HepG2 (cell line): ENCODE measurements around the gene ALDH1A2. TPM values are rescaled to one million over a fixed set of nuclear protein-coding genes. Genes with fewer than 3 reads are reported as not detected.

Experiments
- ATAC-seq: fragments of 200-7000 bp; cut with Tn5 transposase; 3 replicates; pipeline ENCODE4 v1.9.1; 2020; ENCODE audit warnings: mild to moderate bottlenecking, moderate library complexity
- BruUV-seq: library from RNA; stranded (reverse); fragments of 400-500 nt; replicated peaks from 2 replicates; lab custom pipeline; 2021; lab: Mats Ljungman, UMichigan
- CTCF ChIA-PET: fragments of 300-600 bp; formaldehyde crosslinking; extraction: SDS; loops from one replicate; lab custom pipeline; 2021; ENCODE audit warnings: low total read pairs, inconsistent platforms, low intra/inter-chr PET ratio; lab: Yijun Ruan, JAX
- POLR2A ChIA-PET: fragments of 350-600 bp; sonication (Branson Sonifier 250); formaldehyde crosslinking; loops from one replicate; lab custom pipeline; 2020; ENCODE audit warnings: antibody characterized with exemption, inconsistent platforms; lab: Yijun Ruan, JAX
- DNase-seq: peaks from one replicate; pipeline ENCODE4 v3.0.0-alpha.2; 2015; ENCODE audit warnings: low spot score
- FAIRE-seq: peaks from 3 replicates; lab custom pipeline; 2011; peaks lifted over from hg19 to GRCh38; lab: Jason Lieb, UNC
- H2AFZ ChIP-seq: one replicate; pipeline ENCODE4 v1.6.1; 2011; ENCODE audit warnings: low read length, inconsistent platforms
- H3K27ac ChIP-seq: fragments of 300-600 bp; 3 replicates; pipeline ENCODE4 v1.8.0; 2011; ENCODE audit warnings: mixed run types, mild to moderate bottlenecking, mixed read lengths, low read length, inconsistent platforms; ENCODE audit not compliant: insufficient read depth; ENCODE audit errors: extremely low read length
- H3K27me3 ChIP-seq, 2 experiments: fragments of 200-600 bp in 1 of 2; 2 replicates in 1 of 2; 3 replicates in 1 of 2; pipeline versions ENCODE4 v1.6.0 to v1.8.0; 2011; ENCODE audit warnings: low read length in 2 of 2, mild to moderate bottlenecking in 2 of 2, moderate library complexity in 2 of 2, inconsistent platforms in 1 of 2; ENCODE audit not compliant: insufficient read depth in 2 of 2, control insufficient read depth in 1 of 2
- H3K36me3 ChIP-seq, 2 experiments: fragments of 200-600 bp in 1 of 2; replicated peaks in 1 of 2; 2 replicates in 1 of 2; 3 replicates in 1 of 2; pipeline versions ENCODE4 v1.5.1 to v1.8.0; 2011; ENCODE audit warnings: low read length in 2 of 2, inconsistent platforms in 1 of 2; ENCODE audit not compliant: insufficient read depth in 2 of 2, control insufficient read depth in 1 of 2
- H3K4me1 ChIP-seq: 2 replicates; pipeline ENCODE4 v1.5.1; 2012; ENCODE audit warnings: low read length, inconsistent platforms; ENCODE audit not compliant: insufficient read depth
- H3K4me2 ChIP-seq: 2 replicates; pipeline ENCODE4 v1.6.0; 2011; ENCODE audit warnings: low read depth, low read length, inconsistent platforms
- H3K4me3 ChIP-seq, 3 experiments: fragments of 200-600 bp in 1 of 3; sonication (generic), shearing (Covaris generic) in 1 of 3; replicated peaks in 1 of 3; 2 replicates each; pipeline ENCODE4 v1.5.1; 2011 to 2016; ENCODE audit warnings: low read length in 3 of 3, inconsistent platforms in 2 of 3, low read depth in 2 of 3, mild to moderate bottlenecking in 2 of 3, control low read depth in 1 of 3, mixed read lengths in 1 of 3; ENCODE audit not compliant: insufficient read depth in 1 of 3
- H3K79me2 ChIP-seq: one replicate; pipeline ENCODE4 v1.6.1; 2011; ENCODE audit warnings: low read length, inconsistent platforms; ENCODE audit not compliant: insufficient read depth
- H3K9ac ChIP-seq: 2 replicates; pipeline ENCODE4 v1.6.0; 2011; ENCODE audit warnings: mild to moderate bottlenecking, low read depth, low read length, inconsistent platforms; ENCODE audit not compliant: insufficient read depth
- H3K9me3 ChIP-seq: 2 replicates; pipeline ENCODE4 v1.5.1; 2012; ENCODE audit warnings: mild to moderate bottlenecking, low read length
- H4K20me1 ChIP-seq: 2 replicates; pipeline ENCODE4 v1.6.0; 2011; ENCODE audit warnings: inconsistent platforms, mild to moderate bottlenecking, low read length, moderate library complexity; ENCODE audit not compliant: insufficient read depth
- CREB1 ChIP-seq, 2 experiments: fragments of 450-650 bp in 1 of 2; IDR thresholded peaks; 2 replicates each; pipeline ENCODE4 v1.6.1; 2016 to 2017; ENCODE audit warnings: control low read depth in 1 of 2, mild to moderate bottlenecking in 1 of 2, missing compliant biosample characterization in 1 of 2, missing genetic modification characterization in 1 of 2
- ETS1 ChIP-seq: sonication (generic); formaldehyde crosslinking; IDR thresholded peaks from 2 replicates; pipeline ENCODE4 v1.4.0; 2020; ENCODE audit warnings: missing genetic modification reagents
- FIP1L1 ChIP-seq: fragments of 200-400 bp; formaldehyde crosslinking; IDR thresholded peaks from 2 replicates; pipeline ENCODE4 v1.6.1; 2018; ENCODE audit warnings: low read depth, mild to moderate bottlenecking, low read length, moderate library complexity, borderline replicate concordance; ENCODE audit not compliant: insufficient read depth
- HNRNPUL1 ChIP-seq: fragments of 200-400 bp; formaldehyde crosslinking; IDR thresholded peaks from 2 replicates; pipeline ENCODE4 v1.6.1; 2017; ENCODE audit warnings: low read depth, mild to moderate bottlenecking, low read length, moderate library complexity
- KDM5A ChIP-seq: fragments of 200-600 bp; sonication (generic); IDR thresholded peaks from 2 replicates; pipeline ENCODE4 v1.7.0; 2018; ENCODE audit warnings: antibody characterized with exemption, mild to moderate bottlenecking, low read length, borderline replicate concordance
- KDM6A ChIP-seq: IDR thresholded peaks from 2 replicates; pipeline ENCODE4 v1.6.1; 2016; ENCODE audit warnings: low read depth
- LBX2 ChIP-seq: sonication (generic); formaldehyde crosslinking; IDR thresholded peaks from 2 replicates; pipeline ENCODE4 v1.5.0; 2020; ENCODE audit warnings: missing genetic modification reagents, mild to moderate bottlenecking, borderline replicate concordance
- ZNF891 ChIP-seq: sonication (generic); formaldehyde crosslinking; IDR thresholded peaks from 2 replicates; pipeline ENCODE4 v1.5.0; 2020; ENCODE audit warnings: mild to moderate bottlenecking, missing genetic modification reagents
- WGBS: methylation state at CpG from one replicate; pipeline ENCODE4 v1.1.6; 2017; ENCODE audit warnings: low lambda C conversion rate; 5-methylcytosine and 5-hydroxymethylcytosine counted together
- in situ Hi-C: cut with HindIII; loops from 2 replicates; pipeline ENCODE4 v1.10.0; 2017; ENCODE audit warnings: low pct_unique_long_range_greater_than_20kb; ENCODE audit not compliant: extremely low pct_ligation_motif_present
- intact Hi-C: fragments of 100-400 bp; cut with micrococcal nuclease; formaldehyde crosslinking; loops from one replicate; pipeline ENCODE4 v1.10.0; 2022; ENCODE audit not compliant: unreplicated experiment
- polyA plus RNA-seq, 8 experiments: library from polyadenylated mRNA; depleted of rRNA in 3 of 8; stranded (reverse) in 7 of 8; unstranded in 1 of 8; fragments of >200 nt; fragmentation: Illumina TruSeq in 4 of 8; extraction: Trizol in 4 of 8; gene quantifications; 2 replicates each; pipeline versions ENCODE4 v1.2.1 to v1.2.3, GENCODE V29; 2011 to 2016; ENCODE audit warnings: low read depth in 4 of 8, missing spikeins in 1 of 8, mixed read lengths in 1 of 8; ENCODE audit not compliant: insufficient read depth in 1 of 8
- total RNA-seq, 5 experiments: library from RNA; depleted of rRNA; stranded (reverse); fragments of >200 nt; fragmentation: Illumina TruSeq; extraction: Trizol; gene quantifications; 2 replicates each; pipeline ENCODE4 v1.2.3, GENCODE V29; 2016; ENCODE audit warnings: low read depth in 1 of 5

ALDH1A2 gene
- total and polyA plus RNA-seq, 2 of the 13 experiments (the other 11 are each of a cell fraction or from before 2014, with no cell fraction given): 0.64 to 0.90 TPM

- TF ChIP-seq ETS1 (no peak), KDM6A (CRISPR knock-in tag) (no peak)
Measured at GRCh38 chr15:58111718-58112104, 46.2 kb upstream of the ALDH1A2 start (continued).

GRCh38 chr15:58110999-58111717 lies 45.6 kb upstream of the ALDH1A2 start:
- FAIRE-seq: no peak
- intact Hi-C loops: no loop called here

GRCh38 chr15:58109419-58109818 lies 43.9 kb upstream of the ALDH1A2 start:
- Histone ChIP-seq H3K79me2 (no peaks in the 10 kb centered on the region), H4K20me1 (no peaks in the 10 kb centered on the region), H3K36me3 (no peaks in the 10 kb centered on the region), H3K9ac (no peak overlapping the region), H3K27ac (no peak overlapping the region), H3K4me2 (no peak overlapping the region), H3K4me3 (no peak overlapping the region), H2AFZ (no peak overlapping the region), H3K9me3 (no peaks in the 10 kb centered on the region), H3K27me3 (no peaks in the 10 kb centered on the region), H3K4me1 (peaks cover 5% of the 10 kb centered on the region)
- in situ Hi-C loops (no loop called here), intact Hi-C loops (no loop called here)
- no peak for ATAC-seq
- BruUV-seq: no TSS peak
- CTCF ChIA-PET: no interaction called here
- 22% methylated on average over 3 of the region's 3 CpGs for WGBS
- no peak for DNase-seq
- POLR2A ChIA-PET: no interaction called here
- TF ChIP-seq HNRNPUL1 (no peak), FIP1L1 (no peak), ZNF891 (CRISPR knock-in tag) (no peak), CREB1 (IDR thresholded peaks at IDR 0.05) (no peak), CREB1 (CRISPR knock-in tag; IDR thresholded peaks at IDR 0.05) (no peak), KDM5A (no peak)
- FAIRE-seq: no peak

More at GRCh38 chr15:58110999-58111717, 45.6 kb upstream of the ALDH1A2 start:
- no peaks in the 10 kb centered on the region for H3K9me3 ChIP-seq
- in situ Hi-C loops: loop anchor here (10.0 kb wide), 1 partner anchor 74 kb away; no protein-coding TSS in a partner anchor
- H3K79me2 ChIP-seq: no peaks in the 10 kb centered on the region
- TF ChIP-seq LBX2 (CRISPR knock-in tag): no peak
- CTCF ChIA-PET: no interaction called here
- no peak overlapping the region for H3K4me3 ChIP-seq
- H4K20me1 ChIP-seq: no peaks in the 10 kb centered on the region
- H3K27me3 ChIP-seq: no peaks in the 10 kb centered on the region
- BruUV-seq: no TSS peak
- H3K9ac ChIP-seq: no peak overlapping the region
- H3K27ac ChIP-seq: no peak overlapping the region
- DNase-seq (no peak), ATAC-seq (no peak)
- 53% methylated on average over 6 of the region's 6 CpGs for WGBS
- POLR2A ChIA-PET: no interaction called here
- H3K36me3 ChIP-seq: no peaks in the 10 kb centered on the region
- H3K4me1 ChIP-seq: peaks cover 19% of the 10 kb centered on the region
- H2AFZ ChIP-seq: no peak overlapping the region
- H3K4me2 ChIP-seq: no peak overlapping the region
